HFFc6 (cell line): ENCODE data around the gene CDH8. TPM values are rescaled to one million over a fixed set of nuclear protein-coding genes. Genes with fewer than 3 reads are reported as not detected.

Experiments
- DNase-seq: peaks from one replicate; pipeline ENCODE4 v3.0.0-alpha.2; 2018
- H3K27ac Mint-ChIP-seq: 2 replicates; pipeline ENCODE4 v1.8.0; 2020; ENCODE audit warnings: mild to moderate bottlenecking, mixed read lengths
- H3K27me3 Mint-ChIP-seq: 2 replicates; pipeline ENCODE4 v1.8.0; 2021; ENCODE audit warnings: mild to moderate bottlenecking, moderate library complexity, mixed read lengths; ENCODE audit not compliant: insufficient read depth
- H3K36me3 Mint-ChIP-seq: 2 replicates; pipeline ENCODE4 v1.8.0; 2021; ENCODE audit warnings: low read depth, mixed read lengths
- H3K4me1 Mint-ChIP-seq: 2 replicates; pipeline ENCODE4 v1.8.0; 2020; ENCODE audit warnings: low read depth, mixed read lengths
- H3K4me3 Mint-ChIP-seq: 2 replicates; pipeline ENCODE4 v1.8.0; 2020; ENCODE audit warnings: mild to moderate bottlenecking, moderate library complexity, mixed read lengths
- H3K9me3 Mint-ChIP-seq: 2 replicates; pipeline ENCODE4 v1.8.0; 2020; ENCODE audit warnings: mild to moderate bottlenecking, mixed read lengths
- total RNA-seq, 6 experiments: library from RNA; stranded (reverse); fragmentation: NEBNext Ultra II Directional; extraction: Animal tissue kit (Norgen Biotek cat#: 25700); gene quantifications; 2 replicates in 1 of 6; 3 replicates in 5 of 6; pipeline ENCODE4 v1.2.3, GENCODE V29; 2021
- TF ChIP-seq, protein P1 (sequence below): fragments of 200-600 bp; sonication (generic); IDR thresholded peaks from 2 replicates; pipeline ENCODE4 v1.5.0; 2021; ENCODE audit warnings: antibody characterized with exemption, mild to moderate bottlenecking

The CDH8 gene
- total RNA-seq, 6 experiments from 2014 or later: not detected

DNA sequence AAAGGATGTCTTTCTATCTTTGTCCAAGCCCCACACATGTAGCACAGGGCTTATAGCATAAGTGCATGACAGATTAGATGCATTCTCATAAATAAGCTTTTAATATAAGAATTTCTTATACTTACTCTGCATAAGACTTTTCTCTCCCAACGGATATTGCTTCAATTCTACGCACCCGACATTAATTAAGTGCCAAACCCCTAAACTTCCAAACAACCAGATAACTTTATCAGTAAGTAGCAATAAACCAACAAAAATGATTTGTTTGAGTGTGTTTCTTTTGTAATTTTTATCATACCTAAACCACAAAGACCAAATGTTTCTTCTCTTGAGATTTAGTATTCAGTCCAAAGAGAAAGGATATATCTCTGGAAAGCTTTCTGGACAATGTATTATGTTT lies 391.5 kb downstream of the CDH8 start:
- H3K4me3 Mint-ChIP-seq: no peak overlapping the region
- no peaks in the 10 kb centered on the region for H3K36me3 Mint-ChIP-seq
- no peak overlapping the region for H3K27ac Mint-ChIP-seq
- H3K27me3 Mint-ChIP-seq: no peaks in the 10 kb centered on the region; the same call in 1 of the 2 replicates
- TF ChIP-seq, protein P1, sequence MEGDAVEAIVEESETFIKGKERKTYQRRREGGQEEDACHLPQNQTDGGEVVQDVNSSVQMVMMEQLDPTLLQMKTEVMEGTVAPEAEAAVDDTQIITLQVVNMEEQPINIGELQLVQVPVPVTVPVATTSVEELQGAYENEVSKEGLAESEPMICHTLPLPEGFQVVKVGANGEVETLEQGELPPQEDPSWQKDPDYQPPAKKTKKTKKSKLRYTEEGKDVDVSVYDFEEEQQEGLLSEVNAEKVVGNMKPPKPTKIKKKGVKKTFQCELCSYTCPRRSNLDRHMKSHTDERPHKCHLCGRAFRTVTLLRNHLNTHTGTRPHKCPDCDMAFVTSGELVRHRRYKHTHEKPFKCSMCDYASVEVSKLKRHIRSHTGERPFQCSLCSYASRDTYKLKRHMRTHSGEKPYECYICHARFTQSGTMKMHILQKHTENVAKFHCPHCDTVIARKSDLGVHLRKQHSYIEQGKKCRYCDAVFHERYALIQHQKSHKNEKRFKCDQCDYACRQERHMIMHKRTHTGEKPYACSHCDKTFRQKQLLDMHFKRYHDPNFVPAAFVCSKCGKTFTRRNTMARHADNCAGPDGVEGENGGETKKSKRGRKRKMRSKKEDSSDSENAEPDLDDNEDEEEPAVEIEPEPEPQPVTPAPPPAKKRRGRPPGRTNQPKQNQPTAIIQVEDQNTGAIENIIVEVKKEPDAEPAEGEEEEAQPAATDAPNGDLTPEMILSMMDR: no peak
- DNase-seq: no peak
- peaks cover 22% of the 10 kb centered on the region for H3K9me3 Mint-ChIP-seq
- no peaks in the 10 kb centered on the region for H3K4me1 Mint-ChIP-seq

DNA sequence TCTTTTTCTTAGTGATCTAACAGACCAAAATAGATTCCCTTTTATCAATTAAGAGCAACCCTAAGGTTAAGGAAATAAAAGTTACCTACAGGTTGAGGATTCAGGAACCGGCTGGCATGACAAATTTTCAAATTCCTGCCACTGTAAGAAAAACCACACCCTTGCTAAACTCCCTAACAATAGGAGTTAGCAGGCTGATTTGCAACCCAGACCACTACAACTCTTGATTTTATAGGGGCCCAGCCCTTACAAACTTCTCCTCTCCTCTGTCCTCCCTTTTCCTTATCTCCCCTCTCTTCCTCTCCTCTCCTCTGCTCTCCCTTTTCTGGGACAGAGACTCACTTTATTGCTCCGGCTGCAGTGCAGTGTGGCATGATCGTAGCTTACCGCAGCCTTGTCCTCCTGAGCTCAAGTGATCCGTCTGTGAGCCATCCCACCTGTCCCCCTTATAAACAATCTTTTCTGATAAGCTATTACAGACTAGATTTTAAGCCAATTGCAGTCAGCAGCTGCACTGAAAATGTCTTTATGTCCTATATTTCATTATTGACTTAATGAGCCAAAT lies 418.9 kb downstream of the CDH8 start:
- no peak overlapping the region for H3K4me3 Mint-ChIP-seq
- TF ChIP-seq, protein P1: no peak
- DNase-seq: no peak
- no peaks in the 10 kb centered on the region for H3K36me3 Mint-ChIP-seq
- peaks cover 24% of the 10 kb centered on the region for H3K9me3 Mint-ChIP-seq
- H3K27me3 Mint-ChIP-seq: no peaks in the 10 kb centered on the region
- H3K4me1 Mint-ChIP-seq: no peaks in the 10 kb centered on the region
- H3K27ac Mint-ChIP-seq: no peak overlapping the region

DNA sequence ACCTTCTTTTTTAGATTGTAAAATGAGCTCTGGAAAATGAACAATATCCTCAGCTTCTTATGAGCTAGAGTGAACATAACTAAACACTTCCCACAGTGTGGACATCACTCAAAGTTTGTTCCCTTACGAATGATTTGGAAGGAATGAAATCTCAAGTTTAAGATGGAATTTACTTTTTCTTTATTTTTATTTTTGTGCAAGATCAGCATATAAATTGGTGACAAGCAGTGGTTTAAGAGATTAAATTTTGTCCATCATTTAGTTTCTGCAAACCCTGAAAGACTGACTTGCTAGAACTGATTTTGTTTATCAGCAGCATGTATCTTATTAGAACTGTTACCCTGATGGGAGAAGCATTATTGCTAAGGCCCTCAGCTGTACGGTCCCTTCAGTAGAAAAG lies 420.1 kb downstream of the CDH8 start:
- no peaks in the 10 kb centered on the region for H3K27me3 Mint-ChIP-seq
- H3K36me3 Mint-ChIP-seq: peaks cover 3% of the 10 kb centered on the region; the same call in 1 of the 2 replicates
- no peak overlapping the region for H3K4me3 Mint-ChIP-seq
- TF ChIP-seq, protein P1: no peak
- H3K4me1 Mint-ChIP-seq: no peaks in the 10 kb centered on the region
- H3K27ac Mint-ChIP-seq: no peak overlapping the region
- DNase-seq: no peak
- H3K9me3 Mint-ChIP-seq: peaks cover 29% of the 10 kb centered on the region

DNA sequence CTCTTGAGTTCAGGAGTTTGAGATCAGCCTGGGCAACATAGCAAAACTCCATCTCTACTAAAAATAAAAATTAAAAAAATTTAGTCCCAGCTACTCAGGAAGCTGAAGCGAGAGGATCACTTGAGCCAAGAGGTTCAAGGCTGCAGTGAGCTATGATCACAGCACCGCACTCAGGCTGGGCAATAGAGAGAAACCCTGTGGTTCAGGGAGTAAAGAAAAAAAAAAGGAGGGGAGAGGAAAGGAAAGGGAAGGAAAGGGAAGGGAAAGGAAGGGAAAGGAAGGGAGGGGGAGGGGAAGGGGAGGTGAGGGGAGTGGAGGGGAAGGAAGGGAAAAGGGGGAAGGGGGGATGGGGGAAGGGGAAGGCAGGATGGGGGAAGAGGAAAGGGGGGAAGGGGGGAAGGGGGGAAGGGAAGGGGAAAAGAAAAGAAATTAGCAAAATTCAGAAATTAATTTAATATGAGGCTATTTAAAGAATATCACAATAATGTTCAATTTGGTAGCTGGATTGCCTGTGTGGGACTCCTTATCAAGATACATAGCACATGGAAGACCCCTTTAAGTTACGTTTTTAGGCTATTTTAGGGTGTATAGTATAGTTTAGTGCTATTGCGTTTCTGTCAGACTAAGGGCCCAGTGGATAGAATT lies 424.3 kb downstream of the CDH8 start:
- Mint-ChIP-seq H3K4me3 (no peak overlapping the region), H3K27ac (no peak overlapping the region), H3K4me1 (no peaks in the 10 kb centered on the region), H3K27me3 (no peaks in the 10 kb centered on the region; the same call in 1 of the 2 replicates), H3K36me3 (peaks cover 7% of the 10 kb centered on the region; the same call in 1 of the 2 replicates), H3K9me3 (peaks cover 30% of the 10 kb centered on the region)
- no peak for DNase-seq
- TF ChIP-seq, protein P1: no peak

DNA sequence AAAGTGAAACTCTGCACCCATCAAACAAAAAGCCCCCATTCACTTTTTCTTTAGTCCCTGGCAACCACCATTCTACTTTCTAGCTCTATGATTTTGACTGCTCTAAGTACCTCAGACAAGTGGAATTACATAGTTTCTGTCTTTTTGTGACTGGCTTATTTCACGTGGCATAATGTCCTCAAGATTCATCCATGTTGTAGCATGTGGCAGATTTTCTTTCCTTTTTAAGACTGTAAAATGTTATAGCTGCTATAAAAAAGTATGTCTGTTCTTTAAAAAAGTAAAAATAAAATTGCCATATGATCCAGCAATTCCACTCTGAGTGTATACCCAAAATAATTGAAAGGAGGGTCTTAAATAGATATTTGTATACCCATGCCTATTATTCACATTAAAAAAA lies 429.7 kb downstream of the CDH8 start:
- H3K36me3 Mint-ChIP-seq: peaks cover 7% of the 10 kb centered on the region; the same call in 1 of the 2 replicates
- no peak overlapping the region for H3K27ac Mint-ChIP-seq
- no peaks in the 10 kb centered on the region; the same call in 1 of the 2 replicates for H3K27me3 Mint-ChIP-seq
- TF ChIP-seq, protein P1: no peak
- H3K4me3 Mint-ChIP-seq: no peak overlapping the region
- no peaks in the 10 kb centered on the region for H3K4me1 Mint-ChIP-seq
- peaks cover 46% of the 10 kb centered on the region for H3K9me3 Mint-ChIP-seq
- no peak for DNase-seq
